ENCODE data around the gene VWA2. TPM values are rescaled to one million over a fixed set of nuclear protein-coding genes. Genes with fewer than 3 reads are reported as not detected.

The VWA2 gene
- total and polyA plus RNA-seq, 2 donors from 2014 or later: 0.17 to 6.5 TPM

DNA sequence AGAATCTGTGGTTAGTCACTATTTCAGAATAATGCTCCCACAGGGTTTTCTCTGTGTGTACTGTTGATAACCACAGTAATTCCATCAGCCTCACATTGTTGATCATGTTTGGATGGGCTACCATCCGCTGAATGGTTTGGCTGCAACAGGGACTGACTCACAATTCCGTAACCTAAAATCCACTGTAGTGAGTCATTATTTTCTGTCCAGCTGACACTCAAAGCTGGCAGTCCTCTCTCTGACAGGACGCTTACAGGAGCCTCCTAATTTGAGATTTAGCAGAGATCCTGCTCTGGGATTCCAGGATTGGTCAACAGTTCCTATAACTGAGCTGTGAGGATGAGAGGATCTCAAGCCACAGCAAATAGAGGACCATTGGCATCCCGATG is 32.7 kb downstream of the VWA2 start:
- FAIRE-seq (no peak), DNase-seq (no peak)
- H3K9me3 ChIP-seq (ENCODE audit: control insufficient read depth in 2 of 3, insufficient read depth in 1 of 3, low read length in 3 of 3): no peaks in the 10 kb centered on the region
- no peak overlapping the region for H3K27ac ChIP-seq (ENCODE audit: low read depth in 2 of 2, low read length in 2 of 2)
- H3K27me3 ChIP-seq (ENCODE audit: control insufficient read depth, insufficient read depth, low read length): no peaks in the 10 kb centered on the region
- H3K4me3 ChIP-seq (ENCODE audit: low read length in 3 of 3): no peak overlapping the region
- H3K36me3 ChIP-seq (ENCODE audit: control insufficient read depth in 2 of 3, insufficient read depth in 3 of 3, low read length in 3 of 3): no peaks in the 10 kb centered on the region
- intact Hi-C loops (cut with DNase I): no loop called here
- no peaks in the 10 kb centered on the region for H3K4me1 ChIP-seq (ENCODE audit: control insufficient read depth in 2 of 3, insufficient read depth in 2 of 3, low read depth in 1 of 3, low read length in 3 of 3)
- H3K9ac ChIP-seq (ENCODE audit: low read length in 3 of 3): no peak overlapping the region
- no peak for TF ChIP-seq CTCF (IDR thresholded peaks at IDR 0.05; ENCODE audit: borderline replicate concordance, extremely low read depth, insufficient read depth)

GRCh38 chr10:114272696-114273095 is 33.6 kb downstream of the VWA2 start:
- no peaks in the 10 kb centered on the region for H3K9me3 ChIP-seq (ENCODE audit: control insufficient read depth in 2 of 3, insufficient read depth in 1 of 3, low read length in 3 of 3)
- no peak overlapping the region for H3K9ac ChIP-seq (ENCODE audit: low read length in 3 of 3)
- H3K4me3 ChIP-seq (ENCODE audit: low read length in 3 of 3): no peak overlapping the region
- H3K27ac ChIP-seq (ENCODE audit: low read depth in 2 of 2, low read length in 2 of 2): no peak overlapping the region
- no peaks in the 10 kb centered on the region for H3K4me1 ChIP-seq (ENCODE audit: control insufficient read depth in 2 of 3, insufficient read depth in 2 of 3, low read depth in 1 of 3, low read length in 3 of 3)
- H3K36me3 ChIP-seq (ENCODE audit: control insufficient read depth in 2 of 3, insufficient read depth in 3 of 3, low read length in 3 of 3): no peaks in the 10 kb centered on the region
- intact Hi-C loops (cut with DNase I): no loop called here
- no peaks in the 10 kb centered on the region for H3K27me3 ChIP-seq (ENCODE audit: control insufficient read depth, insufficient read depth, low read length)
- FAIRE-seq: no peak
- no peak for TF ChIP-seq CTCF (IDR thresholded peaks at IDR 0.05; ENCODE audit: borderline replicate concordance, extremely low read depth, insufficient read depth)
- DNase-seq: peak in 1 of 5 donors; percentile 22

DNA sequence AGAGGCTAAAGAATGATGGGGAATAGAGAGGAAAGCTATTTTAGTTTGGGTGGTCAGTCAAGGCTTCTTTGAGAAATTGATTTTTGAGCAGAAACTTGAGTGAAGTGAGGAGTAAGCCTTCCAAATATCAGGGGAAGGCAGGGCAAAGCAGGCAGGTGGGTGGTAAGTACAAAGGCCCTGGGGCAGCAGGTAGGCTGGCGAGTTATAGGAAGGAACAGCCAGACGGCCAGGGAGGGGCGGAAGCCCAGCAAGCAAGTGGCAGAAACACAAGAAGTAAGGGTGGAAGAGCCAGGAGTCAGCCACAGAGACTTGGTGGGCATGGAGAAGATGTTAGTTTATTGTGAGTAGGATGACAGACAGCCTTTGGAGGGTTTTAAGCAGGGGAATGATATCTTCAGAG is 34.9 kb downstream of the VWA2 start:
- Histone ChIP-seq H3K4me1 (ENCODE audit: control insufficient read depth in 2 of 3, insufficient read depth in 2 of 3, low read depth in 1 of 3, low read length in 3 of 3) (no peaks in the 10 kb centered on the region), H3K4me3 (ENCODE audit: low read length in 3 of 3) (no peak overlapping the region), H3K9me3 (ENCODE audit: control insufficient read depth in 2 of 3, insufficient read depth in 1 of 3, low read length in 3 of 3) (no peaks in the 10 kb centered on the region), H3K36me3 (ENCODE audit: control insufficient read depth in 2 of 3, insufficient read depth in 3 of 3, low read length in 3 of 3) (no peaks in the 10 kb centered on the region), H3K9ac (ENCODE audit: low read length in 3 of 3) (no peak overlapping the region), H3K27me3 (ENCODE audit: control insufficient read depth, insufficient read depth, low read length) (no peaks in the 10 kb centered on the region), H3K27ac (ENCODE audit: low read depth in 2 of 2, low read length in 2 of 2) (no peak overlapping the region)
- TF ChIP-seq CTCF (IDR thresholded peaks at IDR 0.05; ENCODE audit: borderline replicate concordance, extremely low read depth, insufficient read depth): no peak
- DNase-seq (peak in 1 of 5 donors; percentile 6), FAIRE-seq (no peak)
- intact Hi-C loops (cut with DNase I): no loop called here
